Fibroblast of lung (primary cell): Measurements from ENCODE around the gene FASTK. TPM values are rescaled to one million over a fixed set of nuclear protein-coding genes. Genes with fewer than 3 reads are reported as not detected.

Source experiments
- DNase-seq, 2 donors: peaks; one replicate each; pipeline versions ENCODE4 v3.0.0 to v3.0.0-alpha.2; 2010; ENCODE audit warnings: low read depth in 2 of 2
- H2AFZ ChIP-seq: 2 replicates; pipeline ENCODE4 v1.5.1; 2012; ENCODE audit warnings: low read length, control low read depth, inconsistent platforms
- H3K27ac ChIP-seq: 2 replicates; pipeline ENCODE4 v1.5.1; 2011; ENCODE audit warnings: low read length, control low read depth; ENCODE audit not compliant: insufficient read depth
- H3K27me3 ChIP-seq: 2 replicates; pipeline ENCODE4 v1.5.1; 2011; ENCODE audit warnings: mild to moderate bottlenecking, low read length; ENCODE audit not compliant: control insufficient read depth, insufficient read depth
- H3K36me3 ChIP-seq: 2 replicates; pipeline ENCODE4 v1.5.1; 2011; ENCODE audit warnings: low read length; ENCODE audit not compliant: control insufficient read depth, insufficient read depth
- H3K4me1 ChIP-seq: 2 replicates; pipeline ENCODE4 v1.5.1; 2011; ENCODE audit warnings: low read length; ENCODE audit not compliant: control insufficient read depth, insufficient read depth; ENCODE audit errors: extremely low read depth
- H3K4me2 ChIP-seq: 2 replicates; pipeline ENCODE4 v1.5.1; 2011; ENCODE audit warnings: low read length, control low read depth; ENCODE audit not compliant: insufficient read depth; ENCODE audit errors: extremely low read depth
- H3K4me3 ChIP-seq, 4 experiments: fragments of 200-600 bp in 1 of 4; sonication (generic) in 1 of 4; replicated peaks in 1 of 4; 2 replicates each; pipeline ENCODE4 v1.5.1; 2011 to 2016; ENCODE audit warnings: low read length in 4 of 4, low read depth in 3 of 4, mild to moderate bottlenecking in 3 of 4, control low read depth in 2 of 4, inconsistent platforms in 1 of 4, mixed read lengths in 1 of 4; ENCODE audit not compliant: insufficient read depth in 1 of 4; ENCODE audit errors: control extremely low read depth in 1 of 4
- H3K79me2 ChIP-seq: 2 replicates; pipeline ENCODE4 v1.5.1; 2012; ENCODE audit warnings: mild to moderate bottlenecking, low read length, inconsistent platforms; ENCODE audit not compliant: control insufficient read depth, insufficient read depth
- H3K9ac ChIP-seq: 2 replicates; pipeline ENCODE4 v1.5.1; 2011; ENCODE audit warnings: mild to moderate bottlenecking, low read length, control low read depth; ENCODE audit not compliant: insufficient read depth
- H3K9me3 ChIP-seq: 2 replicates; pipeline ENCODE4 v1.5.1; 2012; ENCODE audit warnings: low read depth, low read length; ENCODE audit not compliant: control insufficient read depth, insufficient read depth
- H4K20me1 ChIP-seq: 2 replicates; pipeline ENCODE4 v1.5.1; 2011; ENCODE audit warnings: low read length; ENCODE audit not compliant: control insufficient read depth, insufficient read depth; ENCODE audit errors: extremely low read depth
- EZH2 ChIP-seq: IDR thresholded peaks from 2 replicates; pipeline ENCODE4 v1.5.1; 2012; ENCODE audit warnings: low read length, control low read depth, mild to moderate bottlenecking; ENCODE audit errors: missing control alignments
- polyA plus RNA-seq, 2 donors: library from polyadenylated mRNA; depleted of rRNA in 1 of 2; stranded (reverse) in 1 of 2; unstranded in 1 of 2; fragments of >200 nt; gene quantifications; 2 replicates each; pipeline ENCODE4 v1.2.1, GENCODE V29; 2011 to 2012; ENCODE audit warnings: missing spikeins in 1 of 2
- total RNA-seq: library from RNA; depleted of rRNA; stranded (reverse); fragments of >200 nt; gene quantifications from 2 replicates; pipeline ENCODE4 v1.2.1, GENCODE V29; 2014
- TF ChIP-seq, protein P1 (sequence below), 2 donors: IDR thresholded peaks in 1 of 2; conservative IDR thresholded peaks in 1 of 2; 1 replicate in 1 of 2; 2 replicates in 1 of 2; pipeline ENCODE4 v1.5.1; 2011 to 2012; ENCODE audit warnings: low read length in 2 of 2, control low read depth in 1 of 2, inconsistent platforms in 1 of 2, low read depth in 1 of 2, mild to moderate bottlenecking in 1 of 2

The FASTK gene
- total and polyA plus RNA-seq, 2 donors (not counting 1 experiment from before 2014, with no cell fraction given) = 33.8 to 69.5 TPM

DNA sequence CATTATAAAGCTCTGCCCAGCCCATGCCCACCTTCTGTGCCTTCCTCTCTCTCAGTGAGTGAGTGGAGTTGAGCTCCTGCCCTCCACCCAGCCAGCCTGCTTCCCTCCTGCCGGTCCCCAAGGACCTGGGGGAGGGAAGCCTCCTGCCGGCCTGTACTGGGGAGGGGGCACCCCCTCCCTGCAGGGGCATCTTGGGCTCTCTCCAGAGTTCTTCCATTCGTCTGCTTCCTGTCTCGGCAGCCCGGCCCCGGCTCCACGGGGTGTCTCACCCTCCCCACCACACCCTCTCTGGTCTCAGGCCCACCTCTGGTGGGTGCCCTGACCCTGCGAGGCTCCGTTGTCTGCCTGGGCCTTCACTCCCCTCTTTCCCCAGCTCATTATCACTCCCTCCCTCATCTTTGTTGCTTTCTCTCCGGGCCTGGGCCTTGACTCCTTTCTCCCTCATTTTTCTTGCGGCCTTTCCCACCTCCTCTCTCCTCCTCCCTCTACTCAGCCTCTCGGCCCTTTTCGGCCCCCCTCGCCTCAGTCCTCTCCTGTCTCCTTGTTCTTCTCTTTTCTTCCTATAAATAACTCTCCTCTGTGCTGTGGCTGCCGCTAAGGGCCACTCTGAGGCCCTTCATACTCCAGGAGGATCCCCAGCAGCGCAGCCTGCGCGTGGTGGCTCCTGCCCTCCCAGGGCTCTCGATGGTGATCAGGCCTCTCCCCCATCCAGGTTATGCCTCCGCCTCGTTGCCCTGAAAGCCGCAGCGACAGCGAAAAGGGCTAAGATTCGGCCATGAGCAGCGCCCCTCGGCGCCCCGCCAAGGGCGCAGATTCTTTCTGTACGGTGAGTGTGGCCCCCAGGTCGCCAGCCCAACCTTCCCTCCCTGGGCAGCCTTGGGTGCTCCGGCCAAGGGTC is 19.1 kb downstream of the FASTK start:
- H3K9ac ChIP-seq = no peak overlapping the region
- no peaks in the 10 kb centered on the region for H3K9me3 ChIP-seq
- H3K27ac ChIP-seq = peak overlapping the region; percentile 93
- peaks cover 23% of the 10 kb centered on the region for H3K4me1 ChIP-seq
- peak overlapping the region; percentile 93 for H3K4me2 ChIP-seq
- H3K4me3 ChIP-seq = peak overlapping the region; percentile 12 to 89 (median 81)
- no peak overlapping the region for H2AFZ ChIP-seq
- peaks cover 18% of the 10 kb centered on the region for H3K36me3 ChIP-seq
- DNase-seq = no peak
- no peaks in the 10 kb centered on the region for H3K27me3 ChIP-seq
- TF ChIP-seq, protein P1, sequence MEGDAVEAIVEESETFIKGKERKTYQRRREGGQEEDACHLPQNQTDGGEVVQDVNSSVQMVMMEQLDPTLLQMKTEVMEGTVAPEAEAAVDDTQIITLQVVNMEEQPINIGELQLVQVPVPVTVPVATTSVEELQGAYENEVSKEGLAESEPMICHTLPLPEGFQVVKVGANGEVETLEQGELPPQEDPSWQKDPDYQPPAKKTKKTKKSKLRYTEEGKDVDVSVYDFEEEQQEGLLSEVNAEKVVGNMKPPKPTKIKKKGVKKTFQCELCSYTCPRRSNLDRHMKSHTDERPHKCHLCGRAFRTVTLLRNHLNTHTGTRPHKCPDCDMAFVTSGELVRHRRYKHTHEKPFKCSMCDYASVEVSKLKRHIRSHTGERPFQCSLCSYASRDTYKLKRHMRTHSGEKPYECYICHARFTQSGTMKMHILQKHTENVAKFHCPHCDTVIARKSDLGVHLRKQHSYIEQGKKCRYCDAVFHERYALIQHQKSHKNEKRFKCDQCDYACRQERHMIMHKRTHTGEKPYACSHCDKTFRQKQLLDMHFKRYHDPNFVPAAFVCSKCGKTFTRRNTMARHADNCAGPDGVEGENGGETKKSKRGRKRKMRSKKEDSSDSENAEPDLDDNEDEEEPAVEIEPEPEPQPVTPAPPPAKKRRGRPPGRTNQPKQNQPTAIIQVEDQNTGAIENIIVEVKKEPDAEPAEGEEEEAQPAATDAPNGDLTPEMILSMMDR (conservative IDR thresholded peaks at IDR 0.05 in 1 of 2, IDR thresholded peaks at IDR 0.05 in 1 of 2; ENCODE audit: low read depth in 1 of 2, low read length in 2 of 2) = no peak
- no peak for TF ChIP-seq EZH2
- H3K79me2 ChIP-seq = peaks cover 33% of the 10 kb centered on the region
- no peaks in the 10 kb centered on the region for H4K20me1 ChIP-seq

DNA sequence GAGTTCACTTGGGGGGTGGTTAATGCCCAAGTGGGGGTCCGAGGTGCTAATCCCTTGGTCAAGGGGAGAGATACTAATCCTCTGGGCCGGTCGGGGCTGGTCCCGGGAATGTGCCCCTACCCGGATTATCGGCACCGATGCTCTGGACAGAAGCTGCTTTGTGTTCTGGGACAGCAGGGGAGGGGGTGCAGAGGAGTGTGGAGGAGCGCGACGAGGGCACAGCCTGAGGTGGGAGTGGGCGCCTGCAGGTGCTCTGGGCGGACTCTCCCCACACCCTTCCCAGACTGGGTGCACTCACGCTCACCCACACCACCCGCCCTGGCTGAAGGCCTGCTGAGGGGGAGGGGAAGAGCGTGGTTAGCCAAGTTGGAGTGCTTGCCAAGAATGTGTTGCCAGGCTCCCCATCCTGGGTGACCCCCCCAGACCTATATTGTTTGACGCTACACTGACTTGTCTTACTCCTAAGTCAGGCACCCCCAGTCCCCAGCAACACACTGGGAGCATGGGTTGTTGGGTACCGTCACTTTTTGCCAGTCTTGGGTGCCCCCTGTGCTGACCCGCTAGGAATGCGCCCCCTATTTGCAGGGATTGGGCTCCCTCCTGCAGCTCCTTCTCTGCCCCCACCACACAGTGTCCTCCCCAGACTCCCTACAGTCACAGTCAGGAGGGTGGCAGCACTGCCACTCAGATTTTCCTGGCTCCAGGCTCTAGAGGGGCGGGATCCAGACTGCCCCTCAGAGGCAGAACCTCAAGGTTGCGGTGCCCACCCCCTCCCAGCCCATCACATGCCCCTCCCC is 20.0 kb downstream of the FASTK start:
- peaks cover 23% of the 10 kb centered on the region for H3K4me1 ChIP-seq

More for the DNA sequence above, 20.0 kb downstream of the FASTK start:
- H4K20me1 ChIP-seq = no peaks in the 10 kb centered on the region
- peak overlapping the region; percentile 93 for H3K27ac ChIP-seq
- peak overlapping the region; percentile 80 to 89 (median 81) for H3K4me3 ChIP-seq
- no peak for TF ChIP-seq EZH2
- TF ChIP-seq, protein P1 (conservative IDR thresholded peaks at IDR 0.05 in 1 of 2, IDR thresholded peaks at IDR 0.05 in 1 of 2; ENCODE audit: low read depth in 1 of 2, low read length in 2 of 2) = peak in 1 of 2 donors; percentile 5
- H3K27me3 ChIP-seq = no peaks in the 10 kb centered on the region
- peak in 1 of 2 donors; percentile 34 for DNase-seq
- H3K4me2 ChIP-seq = peak overlapping the region; percentile 93
- H3K9ac ChIP-seq = peak overlapping the region; percentile 74
- H3K79me2 ChIP-seq = peaks cover 33% of the 10 kb centered on the region
- H3K36me3 ChIP-seq = peaks cover 13% of the 10 kb centered on the region
- no peak overlapping the region for H2AFZ ChIP-seq
- H3K9me3 ChIP-seq = no peaks in the 10 kb centered on the region
